Measurements from ENCODE around the gene MSANTD3. TPM values are rescaled to one million over a fixed set of nuclear protein-coding genes. Genes with fewer than 3 reads are reported as not detected.

Gene MSANTD3
- total RNA-seq, 2 experiments from 2014 or later, result 8.8 to 9.6 TPM

- Histone ChIP-seq H3K27ac (ENCODE audit: low read depth in 1 of 2, low read length in 2 of 2) (no peak overlapping the region), H3K9me3 (ENCODE audit: control insufficient read depth in 1 of 2, insufficient read depth in 1 of 2, low read length in 2 of 2) (no peaks in the 10 kb centered on the region), H3K36me3 (ENCODE audit: insufficient read depth, low read length) (peaks cover 3% of the 10 kb centered on the region), H3K27me3 (ENCODE audit: control insufficient read depth in 1 of 2, insufficient read depth in 2 of 2, low read length in 2 of 2) (no peaks in the 10 kb centered on the region), H3K4me1 (ENCODE audit: insufficient read depth, low read length) (peaks cover 12% of the 10 kb centered on the region), H3K4me3 (ENCODE audit: low read length) (no peak overlapping the region)
- intact Hi-C loops (cut with DNase I, micrococcal nuclease), result loop anchor here (10.0 kb wide), 1 partner anchor 1248 kb away; no protein-coding TSS in a partner anchor
- no peaks in the 10 kb centered on the region for H3K9me3 Mint-ChIP-seq
- ATAC-seq (ENCODE audit: poor library complexity), result no peak
- no peaks in the 10 kb centered on the region for H3K27me3 Mint-ChIP-seq
- TF ChIP-seq CTCF (IDR thresholded peaks at IDR 0.05), result no peak
- no peak for DNase-seq
- H3K36me3 Mint-ChIP-seq (ENCODE audit: low read depth), result no peaks in the 10 kb centered on the region
- POLR2A ChIA-PET, result no interaction called here
- CTCF ChIA-PET, result no interaction called here
- no peak overlapping the region for H3K27ac Mint-ChIP-seq
- H3K4me1 Mint-ChIP-seq (ENCODE audit: low read depth), result peaks cover 27% of the 10 kb centered on the region
- no peak overlapping the region for H3K4me3 Mint-ChIP-seq
These were observed 5.8 kb downstream of the MSANTD3 start for GRCh38 chr9:100432736-100433135.

GRCh38 chr9:100436571-100436970, 9.6 kb downstream of the MSANTD3 start:
- DNase-seq (no peak), ATAC-seq (ENCODE audit: poor library complexity) (no peak)
- peaks cover 6% of the 10 kb centered on the region for H3K36me3 Mint-ChIP-seq (ENCODE audit: low read depth)
- no peaks in the 10 kb centered on the region for H3K27me3 ChIP-seq (ENCODE audit: control insufficient read depth in 1 of 2, insufficient read depth in 2 of 2, low read length in 2 of 2)
- peaks cover 1% of the 10 kb centered on the region for H3K36me3 ChIP-seq (ENCODE audit: insufficient read depth, low read length)
- CTCF ChIA-PET, result no interaction called here
- POLR2A ChIA-PET, result no interaction called here
- H3K27me3 Mint-ChIP-seq, result no peaks in the 10 kb centered on the region
- intact Hi-C loops (cut with DNase I, micrococcal nuclease), result loop anchor here (5.0 to 10.0 kb wide), 2 partner anchors 109 to 1252 kb away; no protein-coding TSS in a partner anchor
- TF ChIP-seq CTCF (IDR thresholded peaks at IDR 0.05), result no peak
- H3K4me1 ChIP-seq (ENCODE audit: insufficient read depth, low read length), result no peaks in the 10 kb centered on the region
- H3K4me3 Mint-ChIP-seq, result no peak overlapping the region
- H3K4me3 ChIP-seq (ENCODE audit: low read length), result no peak overlapping the region
- H3K27ac Mint-ChIP-seq, result no peak overlapping the region
- no peak overlapping the region for H3K27ac ChIP-seq (ENCODE audit: low read depth in 1 of 2, low read length in 2 of 2)
- no peaks in the 10 kb centered on the region for H3K9me3 ChIP-seq (ENCODE audit: control insufficient read depth in 1 of 2, insufficient read depth in 1 of 2, low read length in 2 of 2)
- no peaks in the 10 kb centered on the region for H3K9me3 Mint-ChIP-seq
- H3K4me1 Mint-ChIP-seq (ENCODE audit: low read depth), result no peaks in the 10 kb centered on the region

DNA sequence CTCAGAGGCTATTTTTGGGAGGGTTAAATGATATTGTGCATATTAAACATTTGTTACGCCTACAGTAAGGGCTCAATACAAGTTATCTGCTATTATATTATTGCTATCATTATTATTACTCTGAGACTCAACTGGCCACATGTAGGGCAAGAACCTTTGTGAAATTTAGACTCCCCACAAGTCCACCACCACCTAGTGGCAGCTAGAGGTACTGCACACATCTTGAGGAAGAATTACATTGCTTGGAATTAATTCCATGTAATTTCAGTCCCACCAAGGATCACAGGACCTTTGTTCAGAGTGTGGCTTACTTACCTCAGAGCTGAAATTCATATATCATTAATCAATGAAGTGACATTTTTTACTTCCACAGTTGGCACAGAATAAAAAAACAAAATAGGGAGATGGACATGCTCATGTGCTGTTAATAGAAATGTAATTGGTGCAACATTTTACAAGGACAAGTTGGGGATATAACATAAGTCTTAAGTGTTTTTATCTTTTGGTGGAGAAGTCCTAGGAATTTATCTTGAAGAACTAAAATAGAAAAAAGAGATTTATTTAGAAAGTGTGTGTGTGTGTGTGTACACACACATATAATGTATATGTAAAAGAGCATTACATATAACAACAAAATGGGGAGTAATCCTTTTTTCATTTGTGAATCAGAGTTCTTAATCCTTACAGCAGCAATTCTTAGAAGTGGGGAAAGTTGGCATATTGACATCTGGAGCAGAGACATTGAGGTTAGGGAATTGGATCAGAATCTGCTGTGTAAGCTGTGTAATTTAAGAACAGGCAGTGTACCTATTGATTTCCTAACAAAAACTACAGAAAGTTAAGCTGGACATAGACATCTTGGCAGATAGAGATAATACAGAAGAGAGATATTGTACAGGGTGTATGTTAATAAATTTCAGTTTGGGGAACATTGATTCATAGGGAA, 11.2 kb downstream of the MSANTD3 start:
- no peak overlapping the region for H3K4me3 Mint-ChIP-seq
- Histone ChIP-seq H3K4me3 (ENCODE audit: low read length) (no peak overlapping the region), H3K9me3 (ENCODE audit: control insufficient read depth in 1 of 2, insufficient read depth in 1 of 2, low read length in 2 of 2) (no peaks in the 10 kb centered on the region), H3K36me3 (ENCODE audit: insufficient read depth, low read length) (peaks cover 10% of the 10 kb centered on the region), H3K27me3 (ENCODE audit: control insufficient read depth in 1 of 2, insufficient read depth in 2 of 2, low read length in 2 of 2) (no peaks in the 10 kb centered on the region), H3K4me1 (ENCODE audit: insufficient read depth, low read length) (no peaks in the 10 kb centered on the region), H3K27ac (ENCODE audit: low read depth in 1 of 2, low read length in 2 of 2) (no peak overlapping the region)
- ChIA-PET POLR2A (interaction anchor here (0.7 to 0.8 kb wide), 2 partner anchors 86 to 148 kb away, joined by 3 to 4 read pairs; partner anchors contain the start of gene TEX10), CTCF (interaction anchor here (0.8 to 1.6 kb wide), 7 partner anchors 9 to 113 kb away, joined by 3 to 10 read pairs (median 6); partner anchors contain the start of genes MSANTD3 and TEX10)
- H3K27ac Mint-ChIP-seq, result no peak overlapping the region
- intact Hi-C loops (cut with DNase I, micrococcal nuclease), result loop anchor here (1.0 to 10.0 kb wide), 5 partner anchors 11 to 1253 kb away; partner anchors contain the start of gene MSANTD3 (in 1 of the 2)
- TF ChIP-seq CTCF (IDR thresholded peaks at IDR 0.05), result peak; percentile 99
- ATAC-seq (ENCODE audit: poor library complexity) (peak; percentile 55), DNase-seq (peak; percentile 29 to 81 (median 60))
- peaks cover 14% of the 10 kb centered on the region for H3K36me3 Mint-ChIP-seq (ENCODE audit: low read depth)
- H3K9me3 Mint-ChIP-seq, result no peaks in the 10 kb centered on the region
- no peaks in the 10 kb centered on the region for H3K27me3 Mint-ChIP-seq
- no peaks in the 10 kb centered on the region for H3K4me1 Mint-ChIP-seq (ENCODE audit: low read depth)

All from CD4-positive, alpha-beta T cell (primary cell).